Ishikawa (cell line): ENCODE data around the gene CHRNA4.

Source experiments
- CEBPB ChIP-seq: IDR thresholded peaks from 2 replicates; pipeline ENCODE4 v1.6.1; 2012
- CREB1 ChIP-seq: IDR thresholded peaks from 2 replicates; pipeline ENCODE4 v1.6.1; 2012; ENCODE audit warnings: low read depth
- EGR1 ChIP-seq: IDR thresholded peaks from 2 replicates; pipeline ENCODE4 v1.6.1; 2012
- EP300 ChIP-seq: IDR thresholded peaks from 2 replicates; pipeline ENCODE4 v1.6.1; 2012; ENCODE audit warnings: borderline replicate concordance
- FOXM1 ChIP-seq: IDR thresholded peaks from 2 replicates; pipeline ENCODE4 v1.6.1; 2012; ENCODE audit warnings: low read depth, borderline replicate concordance
- NFIC ChIP-seq: IDR thresholded peaks from 2 replicates; pipeline ENCODE4 v1.6.1; 2012
- RAD21 ChIP-seq: IDR thresholded peaks from 2 replicates; pipeline ENCODE4 v1.6.1; 2012; ENCODE audit warnings: low read depth
- TAF1 ChIP-seq: IDR thresholded peaks from 2 replicates; pipeline ENCODE4 v1.6.1; 2012; ENCODE audit warnings: low read depth, mild to moderate bottlenecking
- TCF12 ChIP-seq: IDR thresholded peaks from 2 replicates; pipeline ENCODE4 v1.6.1; 2012; ENCODE audit warnings: low read depth
- TEAD4 ChIP-seq: IDR thresholded peaks from 2 replicates; pipeline ENCODE4 v1.6.1; 2012
- YY1 ChIP-seq: IDR thresholded peaks from 2 replicates; pipeline ENCODE4 v1.6.1; 2012; ENCODE audit warnings: low read depth
- ZBTB7A ChIP-seq: IDR thresholded peaks from 2 replicates; pipeline ENCODE4 v1.6.1; 2012; ENCODE audit warnings: low read depth
- TF ChIP-seq, protein P1 (sequence below): IDR thresholded peaks from 2 replicates; pipeline ENCODE4 v1.6.1; 2012
- TF ChIP-seq, protein P2 (sequence below): IDR thresholded peaks from 2 replicates; pipeline ENCODE4 v1.6.1; 2012; ENCODE audit warnings: low read depth, mild to moderate bottlenecking
- TF ChIP-seq, protein P3 (sequence below): IDR thresholded peaks from 2 replicates; pipeline ENCODE4 v1.6.1; 2012

The CHRNA4 gene

DNA sequence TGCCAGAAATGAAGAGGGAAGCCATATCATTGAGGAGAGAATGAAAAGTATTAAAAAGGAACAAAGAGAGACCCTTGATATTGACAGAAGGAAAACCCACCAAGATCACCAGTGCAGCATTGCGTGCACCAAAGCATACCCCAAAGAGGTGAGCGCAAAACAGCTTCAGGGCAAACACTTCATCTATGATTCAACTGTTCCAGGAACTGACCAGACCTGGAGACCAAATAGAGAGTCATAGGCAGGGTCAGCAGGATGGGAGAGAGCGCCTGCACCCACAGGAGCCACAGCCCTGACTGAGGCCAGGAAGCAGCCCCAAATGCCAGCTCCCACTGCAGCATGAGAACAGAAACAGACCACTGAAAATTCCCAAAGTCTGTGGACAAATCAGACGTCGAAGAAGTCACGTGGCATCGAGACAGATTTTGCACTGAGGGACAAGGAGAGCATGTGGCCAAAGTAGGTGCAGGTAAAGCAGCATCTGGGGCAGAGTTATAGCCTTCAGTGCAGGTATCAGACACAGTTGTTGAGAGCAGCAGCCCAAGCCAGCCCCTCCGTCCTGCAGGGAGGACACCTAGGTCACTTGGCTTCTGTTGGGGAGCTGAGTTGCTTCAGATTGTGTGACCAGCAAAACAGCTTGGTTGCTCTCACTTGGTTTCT, 29.3 kb downstream of the CHRNA4 start:
- TF ChIP-seq YY1 (no peak), ZBTB7A (no peak), TCF12 (no peak), TEAD4 (no peak), RAD21 (no peak)
- TF ChIP-seq, protein P1, sequence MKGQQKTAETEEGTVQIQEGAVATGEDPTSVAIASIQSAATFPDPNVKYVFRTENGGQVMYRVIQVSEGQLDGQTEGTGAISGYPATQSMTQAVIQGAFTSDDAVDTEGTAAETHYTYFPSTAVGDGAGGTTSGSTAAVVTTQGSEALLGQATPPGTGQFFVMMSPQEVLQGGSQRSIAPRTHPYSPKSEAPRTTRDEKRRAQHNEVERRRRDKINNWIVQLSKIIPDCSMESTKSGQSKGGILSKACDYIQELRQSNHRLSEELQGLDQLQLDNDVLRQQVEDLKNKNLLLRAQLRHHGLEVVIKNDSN, result no peak

DNA sequence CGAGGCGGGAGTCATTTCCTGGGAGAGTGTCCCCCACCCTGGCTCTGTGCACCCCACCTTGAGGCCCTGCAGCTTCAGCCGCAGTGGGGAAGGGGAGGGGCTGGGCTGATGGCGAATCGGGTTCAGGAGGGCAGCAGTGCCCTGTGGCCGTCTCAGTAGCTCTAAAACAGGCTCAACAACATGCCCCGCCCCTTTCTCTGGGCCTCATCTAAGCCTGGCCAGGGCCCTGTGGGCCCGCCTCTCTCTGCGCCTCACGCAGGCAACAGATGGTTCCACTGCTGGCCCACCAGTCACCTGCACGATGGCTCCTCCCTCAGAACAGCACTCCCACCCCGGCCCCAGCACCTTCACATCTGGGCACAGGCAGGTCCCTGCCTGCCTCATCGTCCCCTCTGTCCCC, 30.2 kb downstream of the CHRNA4 start:
- TF ChIP-seq EP300 (no peak), FOXM1 (no peak), NFIC (no peak), ZBTB7A (no peak), TEAD4 (no peak), RAD21 (no peak), TCF12 (no peak), EGR1 (no peak), CEBPB (no peak)
- TF ChIP-seq, protein P2, sequence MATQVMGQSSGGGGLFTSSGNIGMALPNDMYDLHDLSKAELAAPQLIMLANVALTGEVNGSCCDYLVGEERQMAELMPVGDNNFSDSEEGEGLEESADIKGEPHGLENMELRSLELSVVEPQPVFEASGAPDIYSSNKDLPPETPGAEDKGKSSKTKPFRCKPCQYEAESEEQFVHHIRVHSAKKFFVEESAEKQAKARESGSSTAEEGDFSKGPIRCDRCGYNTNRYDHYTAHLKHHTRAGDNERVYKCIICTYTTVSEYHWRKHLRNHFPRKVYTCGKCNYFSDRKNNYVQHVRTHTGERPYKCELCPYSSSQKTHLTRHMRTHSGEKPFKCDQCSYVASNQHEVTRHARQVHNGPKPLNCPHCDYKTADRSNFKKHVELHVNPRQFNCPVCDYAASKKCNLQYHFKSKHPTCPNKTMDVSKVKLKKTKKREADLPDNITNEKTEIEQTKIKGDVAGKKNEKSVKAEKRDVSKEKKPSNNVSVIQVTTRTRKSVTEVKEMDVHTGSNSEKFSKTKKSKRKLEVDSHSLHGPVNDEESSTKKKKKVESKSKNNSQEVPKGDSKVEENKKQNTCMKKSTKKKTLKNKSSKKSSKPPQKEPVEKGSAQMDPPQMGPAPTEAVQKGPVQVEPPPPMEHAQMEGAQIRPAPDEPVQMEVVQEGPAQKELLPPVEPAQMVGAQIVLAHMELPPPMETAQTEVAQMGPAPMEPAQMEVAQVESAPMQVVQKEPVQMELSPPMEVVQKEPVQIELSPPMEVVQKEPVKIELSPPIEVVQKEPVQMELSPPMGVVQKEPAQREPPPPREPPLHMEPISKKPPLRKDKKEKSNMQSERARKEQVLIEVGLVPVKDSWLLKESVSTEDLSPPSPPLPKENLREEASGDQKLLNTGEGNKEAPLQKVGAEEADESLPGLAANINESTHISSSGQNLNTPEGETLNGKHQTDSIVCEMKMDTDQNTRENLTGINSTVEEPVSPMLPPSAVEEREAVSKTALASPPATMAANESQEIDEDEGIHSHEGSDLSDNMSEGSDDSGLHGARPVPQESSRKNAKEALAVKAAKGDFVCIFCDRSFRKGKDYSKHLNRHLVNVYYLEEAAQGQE, result no peak

DNA sequence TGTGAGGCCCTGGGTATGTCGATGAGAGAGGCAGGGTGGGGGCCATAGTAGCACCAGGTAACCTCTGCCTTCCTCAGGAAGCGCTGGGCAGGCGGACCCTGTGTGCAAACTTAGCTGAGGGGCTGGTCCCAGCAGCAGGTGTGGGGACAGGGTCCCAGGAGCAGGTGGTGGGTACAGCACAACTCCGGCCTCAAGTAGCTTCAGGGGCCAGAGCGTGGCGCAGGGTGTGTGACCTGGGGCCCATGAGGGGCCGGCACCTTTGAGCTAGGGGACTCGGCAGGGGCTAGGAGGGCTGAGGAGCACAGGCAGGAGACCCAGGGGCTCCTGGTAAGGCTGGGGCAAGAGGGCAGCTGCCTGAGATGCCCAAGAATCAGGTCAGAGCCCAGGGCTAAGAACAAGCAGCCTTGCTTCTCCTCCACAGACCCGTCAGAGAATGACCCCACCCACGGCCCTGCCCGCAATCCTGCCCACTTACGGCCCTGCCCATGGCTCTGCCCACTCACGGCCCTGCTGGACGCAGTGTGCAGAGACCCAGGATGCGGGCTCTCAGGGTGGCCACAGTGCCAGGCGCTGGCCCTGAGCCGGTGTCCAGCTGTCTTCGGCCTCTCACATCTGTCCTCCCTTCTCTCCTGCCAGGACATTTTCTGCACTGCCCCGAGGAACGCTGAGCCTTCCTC, 30.9 kb downstream of the CHRNA4 start:
- TF ChIP-seq YY1, result no peak
- no peak for TF ChIP-seq EP300
- TF ChIP-seq EGR1, result no peak
- TF ChIP-seq, protein P1, result no peak
- TF ChIP-seq TCF12, result no peak
- TF ChIP-seq, protein P2, result no peak
- TF ChIP-seq NFIC, result no peak
- TF ChIP-seq CEBPB, result no peak
- no peak for TF ChIP-seq ZBTB7A
- TF ChIP-seq TEAD4, result no peak
- no peak for TF ChIP-seq RAD21
- no peak for TF ChIP-seq CREB1
- TF ChIP-seq TAF1, result no peak
- TF ChIP-seq, protein P3, sequence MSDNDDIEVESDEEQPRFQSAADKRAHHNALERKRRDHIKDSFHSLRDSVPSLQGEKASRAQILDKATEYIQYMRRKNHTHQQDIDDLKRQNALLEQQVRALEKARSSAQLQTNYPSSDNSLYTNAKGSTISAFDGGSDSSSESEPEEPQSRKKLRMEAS, result no peak
- TF ChIP-seq FOXM1, result no peak

DNA sequence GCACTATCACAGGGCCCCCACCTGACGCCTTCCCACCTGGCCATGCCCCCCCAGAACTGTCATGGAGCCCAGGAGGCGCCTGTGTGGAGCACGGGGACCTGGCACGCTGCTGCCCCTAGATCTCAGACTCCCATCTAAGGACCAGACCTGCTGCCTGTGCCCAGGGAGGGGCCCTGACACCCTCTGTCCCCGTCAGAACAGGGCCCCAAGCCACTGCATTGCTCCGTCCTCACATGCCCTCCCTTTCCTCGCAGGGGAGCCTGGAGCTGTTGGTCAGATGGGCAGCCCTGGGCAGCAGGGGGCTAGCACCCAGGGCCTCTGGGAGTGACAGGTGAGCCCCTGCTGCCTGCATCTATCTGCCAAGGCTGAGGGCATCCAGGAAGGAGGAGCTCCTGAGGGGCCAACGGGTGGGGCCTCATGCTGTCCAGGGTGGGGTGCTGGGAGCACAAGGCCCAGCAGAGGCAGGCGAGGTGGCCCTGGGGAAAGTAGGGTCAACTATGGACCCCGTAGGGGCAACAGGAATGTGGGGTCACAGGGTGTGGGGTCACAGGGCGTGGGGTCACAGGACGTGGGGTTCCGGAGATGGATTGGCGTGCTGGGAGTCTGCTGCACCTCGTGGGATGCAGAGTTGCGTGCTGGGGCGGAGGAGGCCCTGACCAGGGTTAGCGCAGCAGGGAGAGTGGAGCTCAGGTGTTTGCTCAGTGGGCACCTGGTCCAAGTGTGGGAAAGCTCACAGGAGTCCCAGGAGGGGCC, 31.6 kb downstream of the CHRNA4 start:
- TF ChIP-seq TAF1 (no peak), EP300 (no peak), TEAD4 (no peak), EGR1 (no peak), CEBPB (no peak), ZBTB7A (no peak), RAD21 (no peak), FOXM1 (no peak), YY1 (no peak), TCF12 (no peak)
- TF ChIP-seq, protein P1, result no peak
- TF ChIP-seq, protein P2, result no peak
